K562 (cell line): ENCODE data around the gene RCOR2. TPM values are rescaled to one million over a fixed set of nuclear protein-coding genes. Genes with fewer than 3 reads are reported as not detected.

Experiments used
- BDP1 ChIP-seq: IDR thresholded peaks from 3 replicates; pipeline ENCODE4 v1.6.1; 2011; ENCODE audit not compliant: insufficient read length, insufficient read depth
- CBX1 ChIP-seq: sonication (generic); IDR thresholded peaks from 2 replicates; pipeline ENCODE4 v1.6.1; 2016; ENCODE audit warnings: antibody characterized with exemption, low read depth, mild to moderate bottlenecking
- PHTF2 ChIP-seq: fragments of 250-450 bp; sonication (Bioruptor Pico); IDR thresholded peaks from 2 replicates; pipeline ENCODE4 v1.5.0; 2021; ENCODE audit warnings: mild to moderate bottlenecking
- PTTG1 ChIP-seq: fragments of 450-650 bp; IDR thresholded peaks from 2 replicates; pipeline ENCODE4 v1.6.1; 2016; ENCODE audit warnings: low read depth, mild to moderate bottlenecking, missing genetic modification characterization, missing compliant biosample characterization
- SMC3 ChIP-seq: conservative IDR thresholded peaks from 2 replicates; pipeline ENCODE4 v1.6.1; 2011; ENCODE audit warnings: low read depth, low read length, improper control_type of control experiment; ENCODE audit not compliant: insufficient read depth
- polyA plus RNA-seq, 8 experiments: library from polyadenylated mRNA; depleted of rRNA in 4 of 8; stranded (reverse) in 5 of 8; unstranded in 3 of 8; fragments of >200 nt; fragmentation: Nextera tagmentation in 2 of 8; fragmentation: Illumina TruSeq in 1 of 8; extraction: Ambion mirVana in 2 of 8; extraction: Trizol in 1 of 8; gene quantifications; 2 replicates each; pipeline versions ENCODE4 v1.2.1 to v1.2.3, GENCODE V29; 2011 to 2014; ENCODE audit warnings: inconsistent platforms in 1 of 8, missing spikeins in 1 of 8
- small RNA-seq: library from RNA; depleted of rRNA; stranded (forward); fragments of <200 nt; gene quantifications from one replicate; pipeline ENCODE3, GENCODE V24; 2014
- total RNA-seq, 7 experiments: library from RNA; depleted of rRNA in 6 of 7; stranded (reverse); fragments of >200 nt in 6 of 7; fragmentation: Illumina TruSeq in 2 of 7; extraction: Trizol in 2 of 7; gene quantifications; 2 replicates each; pipeline versions ENCODE4 v1.2.1 to v1.2.3, GENCODE V29; 2011 to 2021; ENCODE audit warnings: low replicate concordance in 1 of 7
- TF ChIP-seq, protein P1 (sequence below): fragments of 250-450 bp; sonication (Bioruptor Pico); IDR thresholded peaks from 2 replicates; pipeline ENCODE4 v1.8.0; 2022; ENCODE audit warnings: inconsistent platforms
- TF ChIP-seq, protein P2 (sequence below), 2 experiments: IDR thresholded peaks; 2 replicates each; pipeline ENCODE4 v1.6.1; 2011; ENCODE audit warnings: borderline replicate concordance in 1 of 2, control low read depth in 1 of 2, low read depth in 1 of 2, low read length in 1 of 2, mild to moderate bottlenecking in 1 of 2, mixed read lengths in 1 of 2, moderate library complexity in 1 of 2; ENCODE audit not compliant: insufficient read depth in 1 of 2, insufficient read length in 1 of 2, poor library complexity in 1 of 2, severe bottlenecking in 1 of 2; ENCODE audit errors: extremely low read depth in 1 of 2

The RCOR2 gene
- total and polyA plus RNA-seq, 9 of the 15 experiments (the other 6 are each of a cell fraction or from before 2014, with no cell fraction given): 0.04 to 6.5 (median 2.5) TPM; not detected in 1

DNA sequence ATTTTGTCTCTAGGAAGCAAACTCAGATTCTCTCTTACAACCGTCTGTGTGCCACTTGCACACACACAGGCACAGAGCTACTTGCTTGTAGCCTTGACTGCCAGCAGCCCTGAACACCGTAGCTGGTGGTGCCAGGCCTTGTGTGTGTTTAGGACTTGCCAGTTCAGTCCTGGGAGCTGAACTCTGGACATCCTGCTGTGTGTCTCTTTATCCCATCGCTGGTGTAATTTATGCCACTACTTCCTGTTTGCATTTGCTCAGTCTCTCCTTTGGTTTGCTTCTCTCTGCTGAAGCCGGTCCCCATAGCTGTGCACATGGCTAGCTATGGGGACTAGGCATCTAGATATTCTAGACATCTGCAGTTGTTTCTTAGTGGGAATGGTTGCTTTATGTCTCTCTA lies 54.0 kb downstream of the RCOR2 start (continued):
- TF ChIP-seq, protein P1, sequence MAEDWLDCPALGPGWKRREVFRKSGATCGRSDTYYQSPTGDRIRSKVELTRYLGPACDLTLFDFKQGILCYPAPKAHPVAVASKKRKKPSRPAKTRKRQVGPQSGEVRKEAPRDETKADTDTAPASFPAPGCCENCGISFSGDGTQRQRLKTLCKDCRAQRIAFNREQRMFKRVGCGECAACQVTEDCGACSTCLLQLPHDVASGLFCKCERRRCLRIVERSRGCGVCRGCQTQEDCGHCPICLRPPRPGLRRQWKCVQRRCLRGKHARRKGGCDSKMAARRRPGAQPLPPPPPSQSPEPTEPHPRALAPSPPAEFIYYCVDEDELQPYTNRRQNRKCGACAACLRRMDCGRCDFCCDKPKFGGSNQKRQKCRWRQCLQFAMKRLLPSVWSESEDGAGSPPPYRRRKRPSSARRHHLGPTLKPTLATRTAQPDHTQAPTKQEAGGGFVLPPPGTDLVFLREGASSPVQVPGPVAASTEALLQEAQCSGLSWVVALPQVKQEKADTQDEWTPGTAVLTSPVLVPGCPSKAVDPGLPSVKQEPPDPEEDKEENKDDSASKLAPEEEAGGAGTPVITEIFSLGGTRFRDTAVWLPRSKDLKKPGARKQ (CRISPR knock-in tag): no peak
- TF ChIP-seq BDP1 (no peak), PHTF2 (CRISPR knock-in tag) (no peak), SMC3 (no peak), CBX1 (no peak), PTTG1 (no peak)
- TF ChIP-seq, protein P2, sequence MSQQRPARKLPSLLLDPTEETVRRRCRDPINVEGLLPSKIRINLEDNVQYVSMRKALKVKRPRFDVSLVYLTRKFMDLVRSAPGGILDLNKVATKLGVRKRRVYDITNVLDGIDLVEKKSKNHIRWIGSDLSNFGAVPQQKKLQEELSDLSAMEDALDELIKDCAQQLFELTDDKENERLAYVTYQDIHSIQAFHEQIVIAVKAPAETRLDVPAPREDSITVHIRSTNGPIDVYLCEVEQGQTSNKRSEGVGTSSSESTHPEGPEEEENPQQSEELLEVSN (IDR thresholded peaks at IDR 0.05; ENCODE audit: borderline replicate concordance in 1 of 2, extremely low read depth in 1 of 2, insufficient read depth in 1 of 2, insufficient read length in 1 of 2, low read depth in 1 of 2, low read length in 1 of 2, poor library complexity in 1 of 2, severe bottlenecking in 1 of 2): no peak

Small RNA genes lying within 50 kb of the gene (small RNA-seq; reads per million reads assigned to genes)
- not detected for gene RNU6-1306P

Other genes with a start within 250 kb of the RCOR2 start
Only the 7 nearest of the 10 such genes appear.
- 6.7 and 7.6 TPM in 2 replicates for gene ZFTA, start 148.4 kb downstream of the RCOR2 start, total RNA-seq (2014; rRNA removed)
- 2.9 and 3.0 TPM in 2 replicates for gene ZFTA, start 148.4 kb downstream of the RCOR2 start, total RNA-seq (2014; rRNA removed; fragmentation: Illumina TruSeq; extraction: Trizol)
- gene ZFTA, start 148.4 kb downstream of the RCOR2 start, total RNA-seq (2015; rRNA removed; fragmentation: Illumina TruSeq; extraction: Trizol): 3.7 and 4.2 TPM in 2 replicates
- gene ZFTA, start 148.4 kb downstream of the RCOR2 start, total RNA-seq (2021): 8.4 and 12.3 TPM in 2 replicates
- gene ZFTA, start 148.4 kb downstream of the RCOR2 start, polyA plus RNA-seq (2011; rRNA removed): 2.6 and 2.8 TPM in 2 replicates
- 2.5 and 2.6 TPM in 2 replicates for gene ZFTA, start 148.4 kb downstream of the RCOR2 start, polyA plus RNA-seq (2014; fragmentation: Illumina TruSeq; extraction: Trizol)
- under 1 TPM; 0.45 TPM for gene ZFTA, start 148.4 kb downstream of the RCOR2 start, polyA plus RNA-seq (2014; fragmentation: Nextera tagmentation; extraction: Ambion mirVana)
- 4.6 and 5.1 TPM in 2 replicates for gene ZFTA, start 148.4 kb downstream of the RCOR2 start, polyA plus RNA-seq (2014; rRNA removed)
- 36.3 and 39.3 TPM in 2 replicates for gene SPINDOC, start 103.7 kb downstream of the RCOR2 start, total RNA-seq (2014; rRNA removed)
- gene SPINDOC, start 103.7 kb downstream of the RCOR2 start, total RNA-seq (2014; rRNA removed; fragmentation: Illumina TruSeq; extraction: Trizol): 11.5 and 11.8 TPM in 2 replicates
- gene SPINDOC, start 103.7 kb downstream of the RCOR2 start, total RNA-seq (2015; rRNA removed; fragmentation: Illumina TruSeq; extraction: Trizol): 31.4 and 31.9 TPM in 2 replicates
- 33.0 and 35.3 TPM in 2 replicates for gene SPINDOC, start 103.7 kb downstream of the RCOR2 start, total RNA-seq (2021)
- gene SPINDOC, start 103.7 kb downstream of the RCOR2 start, polyA plus RNA-seq (2011; rRNA removed): 15.1 and 16.9 TPM in 2 replicates
- 19.6 and 26.5 TPM in 2 replicates for gene SPINDOC, start 103.7 kb downstream of the RCOR2 start, polyA plus RNA-seq (2014; fragmentation: Illumina TruSeq; extraction: Trizol)
- gene SPINDOC, start 103.7 kb downstream of the RCOR2 start, polyA plus RNA-seq (2014; fragmentation: Nextera tagmentation; extraction: Ambion mirVana): under 1 TPM; 0.70 to 0.95 TPM
- gene SPINDOC, start 103.7 kb downstream of the RCOR2 start, polyA plus RNA-seq (2014; rRNA removed): 35.0 and 38.6 TPM in 2 replicates
- 17.8 and 25.4 TPM in 2 replicates for gene MARK2, start 78.1 kb downstream of the RCOR2 start, total RNA-seq (2014; rRNA removed)
- gene MARK2, start 78.1 kb downstream of the RCOR2 start, total RNA-seq (2014; rRNA removed; fragmentation: Illumina TruSeq; extraction: Trizol): 12.1 and 13.8 TPM in 2 replicates
- gene MARK2, start 78.1 kb downstream of the RCOR2 start, total RNA-seq (2015; rRNA removed; fragmentation: Illumina TruSeq; extraction: Trizol): 15.1 and 17.4 TPM in 2 replicates
- gene MARK2, start 78.1 kb downstream of the RCOR2 start, total RNA-seq (2021): 36.3 and 43.5 TPM in 2 replicates
- 13.8 and 18.5 TPM in 2 replicates for gene MARK2, start 78.1 kb downstream of the RCOR2 start, polyA plus RNA-seq (2011; rRNA removed)
- gene MARK2, start 78.1 kb downstream of the RCOR2 start, polyA plus RNA-seq (2014; fragmentation: Illumina TruSeq; extraction: Trizol): 25.4 and 27.5 TPM in 2 replicates
- gene MARK2, start 78.1 kb downstream of the RCOR2 start, polyA plus RNA-seq (2014; fragmentation: Nextera tagmentation; extraction: Ambion mirVana): under 1 TPM; 0.32 to 0.45 TPM
- gene MARK2, start 78.1 kb downstream of the RCOR2 start, polyA plus RNA-seq (2014; rRNA removed): 20.9 and 23.0 TPM in 2 replicates
- 14.7 and 20.1 TPM in 2 replicates for gene NAA40, start 21.8 kb upstream of the RCOR2 start, total RNA-seq (2014; rRNA removed)
- 21.2 and 23.1 TPM in 2 replicates for gene NAA40, start 21.8 kb upstream of the RCOR2 start, total RNA-seq (2014; rRNA removed; fragmentation: Illumina TruSeq; extraction: Trizol)
- gene NAA40, start 21.8 kb upstream of the RCOR2 start, total RNA-seq (2015; rRNA removed; fragmentation: Illumina TruSeq; extraction: Trizol): 26.6 and 27.4 TPM in 2 replicates
- gene NAA40, start 21.8 kb upstream of the RCOR2 start, total RNA-seq (2021): 33.5 and 35.8 TPM in 2 replicates
- 23.1 and 26.0 TPM in 2 replicates for gene NAA40, start 21.8 kb upstream of the RCOR2 start, polyA plus RNA-seq (2011; rRNA removed)
- 38.7 and 39.0 TPM in 2 replicates for gene NAA40, start 21.8 kb upstream of the RCOR2 start, polyA plus RNA-seq (2014; fragmentation: Illumina TruSeq; extraction: Trizol)
- gene NAA40, start 21.8 kb upstream of the RCOR2 start, polyA plus RNA-seq (2014; fragmentation: Nextera tagmentation; extraction: Ambion mirVana): 10 to 100 TPM in 1 of 2 experiments, 1 to 10 TPM in 1; 6.2 to 11.0 TPM
- 35.1 and 35.5 TPM in 2 replicates for gene NAA40, start 21.8 kb upstream of the RCOR2 start, polyA plus RNA-seq (2014; rRNA removed)
- 924 and 1,130 TPM in 2 replicates for gene COX8A, start 57.5 kb upstream of the RCOR2 start, total RNA-seq (2014; rRNA removed)
- gene COX8A, start 57.5 kb upstream of the RCOR2 start, total RNA-seq (2014; rRNA removed; fragmentation: Illumina TruSeq; extraction: Trizol): 313 and 412 TPM in 2 replicates
- 716 and 837 TPM in 2 replicates for gene COX8A, start 57.5 kb upstream of the RCOR2 start, total RNA-seq (2015; rRNA removed; fragmentation: Illumina TruSeq; extraction: Trizol)
- 746 and 750 TPM in 2 replicates for gene COX8A, start 57.5 kb upstream of the RCOR2 start, total RNA-seq (2021)
- 274 and 505 TPM in 2 replicates for gene COX8A, start 57.5 kb upstream of the RCOR2 start, polyA plus RNA-seq (2011; rRNA removed)
- 410 and 1,021 TPM in 2 replicates for gene COX8A, start 57.5 kb upstream of the RCOR2 start, polyA plus RNA-seq (2014; fragmentation: Illumina TruSeq; extraction: Trizol)
- 100 to 1,000 TPM; 425 to 526 TPM for gene COX8A, start 57.5 kb upstream of the RCOR2 start, polyA plus RNA-seq (2014; fragmentation: Nextera tagmentation; extraction: Ambion mirVana)
- 1,206 and 1,380 TPM in 2 replicates for gene COX8A, start 57.5 kb upstream of the RCOR2 start, polyA plus RNA-seq (2014; rRNA removed)
- gene OTUB1, start 69.3 kb upstream of the RCOR2 start, total RNA-seq (2014; rRNA removed): 63.7 and 73.3 TPM in 2 replicates
- 24.4 and 29.5 TPM in 2 replicates for gene OTUB1, start 69.3 kb upstream of the RCOR2 start, total RNA-seq (2014; rRNA removed; fragmentation: Illumina TruSeq; extraction: Trizol)
- 37.6 and 39.9 TPM in 2 replicates for gene OTUB1, start 69.3 kb upstream of the RCOR2 start, total RNA-seq (2015; rRNA removed; fragmentation: Illumina TruSeq; extraction: Trizol)
- gene OTUB1, start 69.3 kb upstream of the RCOR2 start, total RNA-seq (2021): 66.5 and 71.0 TPM in 2 replicates
- gene OTUB1, start 69.3 kb upstream of the RCOR2 start, polyA plus RNA-seq (2011; rRNA removed): 66.1 and 90.0 TPM in 2 replicates
- 58.4 and 76.3 TPM in 2 replicates for gene OTUB1, start 69.3 kb upstream of the RCOR2 start, polyA plus RNA-seq (2014; fragmentation: Illumina TruSeq; extraction: Trizol)
- 100 to 1,000 TPM; 109 to 134 TPM for gene OTUB1, start 69.3 kb upstream of the RCOR2 start, polyA plus RNA-seq (2014; fragmentation: Nextera tagmentation; extraction: Ambion mirVana)
- 95.3 and 104 TPM in 2 replicates for gene OTUB1, start 69.3 kb upstream of the RCOR2 start, polyA plus RNA-seq (2014; rRNA removed)
- gene FLRT1, start 118.8 kb upstream of the RCOR2 start, total RNA-seq (2014; rRNA removed): not detected in 2 replicates
- not detected in 2 replicates for gene FLRT1, start 118.8 kb upstream of the RCOR2 start, total RNA-seq (2014; rRNA removed; fragmentation: Illumina TruSeq; extraction: Trizol)
- not detected in 2 replicates for gene FLRT1, start 118.8 kb upstream of the RCOR2 start, total RNA-seq (2015; rRNA removed; fragmentation: Illumina TruSeq; extraction: Trizol)
- gene FLRT1, start 118.8 kb upstream of the RCOR2 start, total RNA-seq (2021): not detected in 2 replicates
- gene FLRT1, start 118.8 kb upstream of the RCOR2 start, polyA plus RNA-seq (2011; rRNA removed): not detected in 2 replicates
- gene FLRT1, start 118.8 kb upstream of the RCOR2 start, polyA plus RNA-seq (2014; fragmentation: Illumina TruSeq; extraction: Trizol): not detected in 2 replicates
- gene FLRT1, start 118.8 kb upstream of the RCOR2 start, polyA plus RNA-seq (2014; fragmentation: Nextera tagmentation; extraction: Ambion mirVana): not detected
- not detected in 2 replicates for gene FLRT1, start 118.8 kb upstream of the RCOR2 start, polyA plus RNA-seq (2014; rRNA removed)